ENCODE data around the gene PCBP3.

DNA sequence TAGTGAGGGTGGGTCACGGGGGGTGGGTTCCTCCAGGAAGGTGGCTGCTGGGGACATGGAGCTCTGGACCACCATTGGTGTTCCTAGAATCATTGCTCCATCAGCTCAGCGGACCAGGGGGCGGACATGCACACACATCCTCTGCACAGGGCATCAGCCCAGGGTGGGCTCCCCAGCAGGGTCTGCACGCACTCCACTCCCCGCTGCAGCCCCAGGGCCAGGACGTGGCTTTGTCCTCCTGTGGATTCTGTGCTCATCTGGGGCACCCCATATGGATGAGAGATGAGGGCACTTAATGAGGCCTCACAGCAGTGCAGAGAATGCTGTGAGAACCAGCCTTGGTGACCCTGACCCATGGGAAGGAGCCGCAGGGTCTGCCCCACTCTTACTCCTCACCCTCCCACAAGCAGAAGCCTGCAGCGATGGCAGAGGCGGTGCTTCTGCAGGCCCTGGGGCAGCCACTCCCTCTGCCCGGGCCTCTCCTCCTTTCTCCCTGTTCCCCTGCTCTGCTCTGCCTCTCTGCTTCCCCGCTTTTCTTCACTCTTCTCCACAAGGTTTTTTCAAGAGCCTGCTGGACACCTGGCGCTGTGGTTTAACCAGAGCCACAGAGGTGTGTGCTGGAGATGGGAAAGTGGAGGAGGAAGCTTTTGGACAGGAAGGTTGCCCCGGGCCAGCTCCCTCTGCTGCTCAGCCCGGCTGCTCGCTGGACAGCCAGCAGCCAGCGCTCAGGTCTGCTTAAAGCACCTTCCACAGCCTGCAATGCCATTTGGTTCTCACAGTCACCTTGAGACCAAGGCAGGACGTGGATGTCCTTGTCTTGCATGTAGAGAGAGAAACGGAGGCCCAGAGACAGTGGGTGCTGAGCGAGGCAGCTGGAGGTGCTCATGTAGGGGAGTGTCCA is 26.3 kb upstream of the PCBP3 start:
- TF ChIP-seq EP300 (IDR thresholded peaks at IDR 0.05; ENCODE audit: borderline replicate concordance in 1 of 2, low read depth in 2 of 2, low read length in 2 of 2) (no peak), TAF1 (IDR thresholded peaks at IDR 0.05; ENCODE audit: low read depth, low read length) (no peak), EZH2 (IDR thresholded peaks at IDR 0.05; ENCODE audit: low read depth, low read length, severe bottlenecking) (no peak), POLR2AphosphoS5 (IDR thresholded peaks at IDR 0.05; ENCODE audit: low read depth, low read length) (no peak), RAD21 (IDR thresholded peaks at IDR 0.05 in 1 of 2, conservative IDR thresholded peaks at IDR 0.05 in 1 of 2; ENCODE audit: low read depth in 2 of 2, low read length in 2 of 2) (no peak), ASH2L (IDR thresholded peaks at IDR 0.05; ENCODE audit: low read length) (no peak)
